HCEC 1CT (cell line): ENCODE measurements around the gene C16orf90.

Experiments used
- DNase-seq: peaks from one replicate; pipeline ENCODE4 v3.0.0-alpha.2; 2017

C16orf90 gene

GRCh38 chr16:3460585-3460984 is 34.7 kb downstream of the C16orf90 start:
- DNase-seq = no peak

- DNase-seq = no peak
These were observed 35.2 kb downstream of the C16orf90 start for GRCh38 chr16:3460121-3460520.

- no peak for DNase-seq
These were observed 35.7 kb downstream of the C16orf90 start for GRCh38 chr16:3459401-3460090.

GRCh38 chr16:3458852-3459361 is 36.4 kb downstream of the C16orf90 start:
- DNase-seq = peak; percentile 14

GRCh38 chr16:3458278-3458851 is 36.9 kb downstream of the C16orf90 start:
- DNase-seq = peak; percentile 27

GRCh38 chr16:3457434-3458252 is 37.6 kb downstream of the C16orf90 start:
- DNase-seq = peak; percentile 88

GRCh38 chr16:3454631-3455147 is 40.6 kb downstream of the C16orf90 start:
- DNase-seq = no peak

- DNase-seq = no peak
These were observed 41.2 kb downstream of the C16orf90 start for GRCh38 chr16:3454093-3454492.

GRCh38 chr16:3444032-3444388 is 51.3 kb downstream of the C16orf90 start:
- peak; percentile 65 for DNase-seq
